Glomerular endothelial cell (primary cell): ENCODE results near the gene TNXB. TPM values are rescaled to one million over a fixed set of nuclear protein-coding genes. Genes with fewer than 3 reads are reported as not detected.

ENCODE experiments used
- DNase-seq: peaks from one replicate; pipeline ENCODE4 v3.0.0-alpha.2; 2011; ENCODE audit warnings: low read depth, low spot score; ENCODE audit errors: extremely low read depth
- total RNA-seq: library from RNA; depleted of rRNA; stranded (reverse); fragments of >200 nt; gene quantifications from 2 replicates; pipeline ENCODE4 v1.2.3, GENCODE V29; 2015

Gene TNXB, protein sequence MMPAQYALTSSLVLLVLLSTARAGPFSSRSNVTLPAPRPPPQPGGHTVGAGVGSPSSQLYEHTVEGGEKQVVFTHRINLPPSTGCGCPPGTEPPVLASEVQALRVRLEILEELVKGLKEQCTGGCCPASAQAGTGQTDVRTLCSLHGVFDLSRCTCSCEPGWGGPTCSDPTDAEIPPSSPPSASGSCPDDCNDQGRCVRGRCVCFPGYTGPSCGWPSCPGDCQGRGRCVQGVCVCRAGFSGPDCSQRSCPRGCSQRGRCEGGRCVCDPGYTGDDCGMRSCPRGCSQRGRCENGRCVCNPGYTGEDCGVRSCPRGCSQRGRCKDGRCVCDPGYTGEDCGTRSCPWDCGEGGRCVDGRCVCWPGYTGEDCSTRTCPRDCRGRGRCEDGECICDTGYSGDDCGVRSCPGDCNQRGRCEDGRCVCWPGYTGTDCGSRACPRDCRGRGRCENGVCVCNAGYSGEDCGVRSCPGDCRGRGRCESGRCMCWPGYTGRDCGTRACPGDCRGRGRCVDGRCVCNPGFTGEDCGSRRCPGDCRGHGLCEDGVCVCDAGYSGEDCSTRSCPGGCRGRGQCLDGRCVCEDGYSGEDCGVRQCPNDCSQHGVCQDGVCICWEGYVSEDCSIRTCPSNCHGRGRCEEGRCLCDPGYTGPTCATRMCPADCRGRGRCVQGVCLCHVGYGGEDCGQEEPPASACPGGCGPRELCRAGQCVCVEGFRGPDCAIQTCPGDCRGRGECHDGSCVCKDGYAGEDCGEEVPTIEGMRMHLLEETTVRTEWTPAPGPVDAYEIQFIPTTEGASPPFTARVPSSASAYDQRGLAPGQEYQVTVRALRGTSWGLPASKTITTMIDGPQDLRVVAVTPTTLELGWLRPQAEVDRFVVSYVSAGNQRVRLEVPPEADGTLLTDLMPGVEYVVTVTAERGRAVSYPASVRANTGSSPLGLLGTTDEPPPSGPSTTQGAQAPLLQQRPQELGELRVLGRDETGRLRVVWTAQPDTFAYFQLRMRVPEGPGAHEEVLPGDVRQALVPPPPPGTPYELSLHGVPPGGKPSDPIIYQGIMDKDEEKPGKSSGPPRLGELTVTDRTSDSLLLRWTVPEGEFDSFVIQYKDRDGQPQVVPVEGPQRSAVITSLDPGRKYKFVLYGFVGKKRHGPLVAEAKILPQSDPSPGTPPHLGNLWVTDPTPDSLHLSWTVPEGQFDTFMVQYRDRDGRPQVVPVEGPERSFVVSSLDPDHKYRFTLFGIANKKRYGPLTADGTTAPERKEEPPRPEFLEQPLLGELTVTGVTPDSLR (N-terminal part only)
- total RNA-seq = 1.5 and 1.7 TPM in 2 replicates

DNA sequence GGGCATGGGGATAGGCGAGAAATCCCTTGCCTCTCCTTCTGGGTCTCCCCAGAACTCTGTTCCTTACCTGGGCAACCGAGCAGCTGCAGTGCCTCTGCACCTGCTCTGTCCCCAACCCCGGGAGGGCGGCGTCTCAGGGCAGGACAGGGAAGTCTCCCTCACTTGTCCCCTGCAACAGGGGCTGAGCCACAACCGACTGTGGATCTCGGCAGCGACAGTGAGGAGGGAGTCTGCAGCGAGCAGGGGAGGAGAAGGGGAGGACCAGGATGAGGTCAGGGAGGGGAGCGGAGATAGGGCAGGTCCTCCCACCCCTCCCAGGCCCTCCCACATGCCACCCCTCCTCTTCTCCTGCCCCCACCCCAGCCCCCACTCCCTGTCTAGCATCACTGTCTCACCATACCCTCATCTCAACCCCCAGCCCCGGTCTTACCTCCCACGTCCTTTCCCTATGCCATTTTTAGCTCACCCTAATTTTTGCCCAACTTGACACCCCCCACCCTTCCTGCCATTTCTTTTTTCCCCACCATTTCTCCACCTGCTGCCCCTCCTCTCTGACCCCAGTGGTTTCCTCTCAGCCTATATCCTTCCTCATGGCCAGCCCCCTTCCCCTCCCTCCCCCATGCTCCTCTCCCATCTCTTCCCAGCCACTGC is at the start of gene TNXB:
TNXB (minus strand) TSS at position 225 of the 651 bp plus-strand sequence. CDS start 11,140 bp downstream, outside the sequence.
- no peak for DNase-seq

- DNase-seq = no peak
Observed at GRCh38 chr6:32158052-32158451, 48.9 kb upstream of the TNXB start.

DNA sequence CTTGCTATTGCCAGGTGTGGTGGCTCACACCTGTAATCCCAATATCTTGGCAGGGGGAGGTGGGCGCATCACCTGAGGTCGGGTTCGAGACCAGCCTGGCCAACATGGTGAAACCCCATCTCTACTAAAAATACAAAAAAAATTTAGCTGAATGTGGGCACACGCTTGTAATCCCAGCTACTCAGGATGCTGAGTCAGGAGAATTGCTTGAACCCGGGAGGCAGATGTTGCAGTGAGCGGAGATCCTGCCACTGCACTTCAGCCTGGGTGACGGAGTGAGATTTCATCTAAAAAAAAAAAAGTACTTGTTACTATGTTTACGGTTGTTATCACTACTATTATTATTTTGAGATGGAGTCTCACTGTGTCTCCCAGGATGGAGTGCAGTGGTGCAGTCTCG is 47.8 kb upstream of the TNXB start:
- DNase-seq = no peak

DNA sequence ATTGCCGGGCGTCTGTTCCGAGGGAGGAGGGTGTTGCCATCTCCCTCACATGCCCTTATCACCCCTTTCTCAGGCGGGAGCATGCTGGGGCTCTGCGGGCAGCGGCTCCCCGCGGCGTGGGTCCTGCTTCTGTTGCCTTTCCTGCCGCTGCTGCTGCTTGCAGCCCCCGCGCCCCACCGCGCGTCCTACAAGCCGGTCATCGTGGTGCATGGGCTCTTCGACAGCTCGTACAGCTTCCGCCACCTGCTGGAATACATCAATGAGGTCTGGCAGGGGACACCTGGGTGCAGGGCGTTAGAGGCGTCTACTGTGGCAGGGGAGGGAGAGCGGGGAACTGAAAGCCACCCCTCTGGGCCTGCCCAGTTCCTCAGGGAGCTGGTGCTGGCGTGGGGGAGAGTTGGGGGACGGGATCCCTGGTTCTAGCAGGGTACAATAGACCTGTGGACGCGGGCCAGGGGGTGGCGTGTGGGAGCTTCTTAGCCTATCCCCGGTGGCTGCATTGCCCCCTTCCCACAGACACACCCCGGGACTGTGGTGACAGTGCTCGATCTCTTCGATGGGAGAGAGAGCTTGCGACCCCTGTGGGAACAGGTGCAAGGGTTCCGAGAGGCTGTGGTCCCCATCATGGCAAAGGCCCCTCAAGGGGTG is 45.5 kb upstream of the TNXB start:
- no peak for DNase-seq

- DNase-seq = peak; percentile 72
Observed at GRCh38 chr6:32153564-32154513, 44.7 kb upstream of the TNXB start, which contains the start of gene PPT2. Gene PPT2, plus strand, starts transcription at chr6:32154141. Its CDS starts 454 bp downstream, at chr6:32154595.

DNA sequence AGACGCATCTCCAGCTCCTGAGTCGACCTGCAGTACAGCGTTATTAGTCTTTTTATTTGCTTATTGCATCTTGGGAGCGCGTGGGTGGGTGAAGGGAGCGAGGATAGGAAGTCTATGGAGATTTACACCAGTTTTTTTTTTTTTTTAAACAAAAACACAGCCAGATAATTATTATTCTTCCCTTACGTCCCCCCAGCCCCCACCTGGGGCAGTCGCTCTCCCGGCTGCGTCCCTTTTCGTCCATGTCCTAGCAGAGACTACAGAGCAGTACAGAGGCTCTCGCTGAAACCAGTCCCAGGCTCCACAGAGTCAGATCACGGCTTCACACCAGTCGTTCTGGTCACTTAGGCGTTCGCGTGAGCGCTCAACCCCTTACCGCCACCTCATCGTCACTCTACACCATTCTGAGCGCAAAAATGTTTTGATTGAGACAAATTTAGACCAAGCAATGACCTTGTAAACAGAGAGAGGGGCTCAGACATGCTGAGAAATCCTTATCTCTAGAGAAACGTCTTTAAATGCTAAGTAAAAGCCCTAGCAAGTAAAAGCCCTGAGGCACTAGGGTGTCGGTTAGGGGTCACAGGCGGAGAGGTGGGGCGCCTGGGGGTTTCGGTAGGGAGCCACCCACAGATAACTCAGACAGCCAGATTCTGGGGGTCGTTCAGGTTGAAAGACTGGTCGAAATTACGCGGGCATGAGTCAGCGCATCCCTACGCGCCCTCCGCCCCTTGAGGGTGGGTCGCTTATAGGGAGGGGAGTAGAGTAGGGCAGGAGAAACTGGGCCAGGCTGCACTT is 43.8 kb upstream of the TNXB start:
- DNase-seq = no peak

- no peak for DNase-seq
Observed at GRCh38 chr6:32151863-32152768, 43.0 kb upstream of the TNXB start, which contains the start of gene PRRT1. Gene PRRT1, minus strand, starts transcription at chr6:32151939. Its CDS starts 112 bp downstream, at chr6:32151827.

DNA sequence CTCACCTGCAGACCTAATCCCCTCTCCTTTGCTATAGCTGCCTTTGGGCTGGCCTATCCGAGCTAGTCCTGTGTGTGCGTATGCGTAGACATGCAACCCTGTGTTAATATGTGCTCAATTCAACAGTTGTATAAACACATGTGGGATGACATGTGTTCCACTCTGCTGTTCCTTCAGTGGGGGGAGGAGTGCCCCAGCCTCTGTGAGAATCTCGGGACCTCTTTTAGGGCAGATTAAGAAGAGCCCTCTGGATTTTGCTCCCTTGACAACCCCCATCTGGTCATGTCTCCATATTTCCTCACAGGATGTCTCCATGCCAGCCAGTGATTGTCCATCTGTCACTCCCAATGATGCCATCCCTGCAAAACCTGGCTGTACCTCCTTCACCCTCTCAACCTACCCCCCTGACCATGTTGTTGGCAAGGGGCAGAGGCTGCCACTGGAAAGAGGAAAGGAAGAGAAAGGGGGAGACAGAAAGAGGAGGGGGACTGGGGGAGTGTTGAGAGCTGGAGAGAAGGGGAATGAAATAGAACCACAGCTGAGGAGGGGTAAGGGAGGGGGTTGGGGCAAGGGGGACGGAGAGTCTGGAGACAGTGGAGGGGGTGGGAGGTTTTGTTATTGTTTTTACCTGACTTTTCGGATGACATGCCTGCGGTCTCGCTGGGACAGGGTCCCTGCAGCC is 42.2 kb upstream of the TNXB start:
- no peak for DNase-seq

DNA sequence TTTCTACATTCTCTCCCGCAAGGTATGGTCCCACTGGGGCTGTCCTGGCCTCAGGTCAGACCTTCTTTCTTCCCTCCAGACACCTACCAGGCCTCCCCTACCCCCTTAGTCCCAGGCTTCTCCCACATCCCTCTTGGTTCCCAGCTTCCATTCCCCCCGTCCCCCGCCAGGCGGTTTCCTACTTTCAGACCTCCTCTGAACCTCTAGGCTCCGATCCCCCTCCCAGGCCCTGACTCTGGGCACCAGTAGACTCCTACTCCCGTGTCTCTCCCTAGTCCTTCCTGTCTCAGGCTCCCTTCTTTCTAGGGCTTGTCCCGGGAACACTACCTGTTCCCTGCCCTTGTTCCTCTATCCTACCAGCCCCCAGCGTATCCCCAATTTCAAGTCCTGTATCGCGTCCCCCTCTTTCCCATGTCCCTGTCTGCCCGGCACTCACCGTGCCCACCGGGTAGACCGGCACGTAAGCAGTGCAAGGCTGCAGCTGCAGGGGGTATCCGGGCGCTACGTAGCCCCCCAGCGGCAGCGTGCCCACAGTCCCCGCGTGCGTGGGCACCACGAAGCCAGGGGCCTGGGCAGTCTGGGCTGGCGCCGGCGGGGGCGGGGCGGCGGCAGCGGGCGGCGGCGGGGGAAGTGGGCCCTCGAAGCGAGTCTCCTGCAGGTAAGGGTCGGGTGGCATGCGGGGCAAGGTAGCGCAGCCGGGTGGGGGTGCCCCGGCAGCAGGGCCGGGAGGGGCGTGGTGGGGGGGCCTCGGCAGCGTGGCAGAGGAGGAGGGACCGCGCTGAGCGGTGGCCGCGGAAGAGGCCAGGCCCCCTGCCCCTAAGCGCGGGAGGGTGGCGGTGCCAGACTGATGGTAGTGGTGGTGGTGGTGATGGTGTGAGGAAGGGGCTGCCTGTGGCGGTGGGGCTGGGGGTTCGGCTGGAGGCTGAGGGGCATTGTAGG is 41.1 kb upstream of the TNXB start:
- DNase-seq = no peak

DNA sequence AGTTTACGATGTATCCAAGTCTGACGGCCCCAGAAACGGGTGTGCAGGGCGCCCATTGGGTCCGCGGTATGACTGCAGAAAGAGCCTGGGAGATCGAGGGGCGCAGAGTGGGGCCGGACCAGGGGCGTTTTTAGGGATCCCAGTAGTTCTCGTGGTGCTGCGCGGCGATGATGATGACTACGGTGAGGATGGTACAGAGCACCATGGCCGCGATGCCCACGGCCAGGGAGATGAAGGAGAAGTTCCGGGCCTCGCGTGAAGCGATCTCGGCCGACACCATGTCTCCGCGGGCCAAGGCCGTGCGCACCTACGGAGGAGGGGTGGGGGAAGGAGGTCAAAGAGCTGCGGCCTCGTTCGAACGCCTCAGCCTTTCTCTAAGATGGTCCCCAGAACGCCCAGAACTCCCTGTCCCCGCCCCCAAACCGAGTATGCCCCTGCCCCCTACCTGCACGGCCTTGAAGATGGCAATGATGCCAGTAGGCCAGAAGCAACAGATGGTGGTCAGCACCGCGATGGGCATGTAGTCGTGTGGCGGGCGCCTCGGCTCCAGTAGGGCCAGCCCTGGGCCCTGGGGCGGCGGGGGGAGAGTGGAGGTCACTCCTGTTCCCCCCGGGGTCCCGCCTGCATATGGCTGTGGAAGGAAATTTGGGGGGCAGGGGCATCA is 40.1 kb upstream of the TNXB start:
- DNase-seq = no peak

DNA sequence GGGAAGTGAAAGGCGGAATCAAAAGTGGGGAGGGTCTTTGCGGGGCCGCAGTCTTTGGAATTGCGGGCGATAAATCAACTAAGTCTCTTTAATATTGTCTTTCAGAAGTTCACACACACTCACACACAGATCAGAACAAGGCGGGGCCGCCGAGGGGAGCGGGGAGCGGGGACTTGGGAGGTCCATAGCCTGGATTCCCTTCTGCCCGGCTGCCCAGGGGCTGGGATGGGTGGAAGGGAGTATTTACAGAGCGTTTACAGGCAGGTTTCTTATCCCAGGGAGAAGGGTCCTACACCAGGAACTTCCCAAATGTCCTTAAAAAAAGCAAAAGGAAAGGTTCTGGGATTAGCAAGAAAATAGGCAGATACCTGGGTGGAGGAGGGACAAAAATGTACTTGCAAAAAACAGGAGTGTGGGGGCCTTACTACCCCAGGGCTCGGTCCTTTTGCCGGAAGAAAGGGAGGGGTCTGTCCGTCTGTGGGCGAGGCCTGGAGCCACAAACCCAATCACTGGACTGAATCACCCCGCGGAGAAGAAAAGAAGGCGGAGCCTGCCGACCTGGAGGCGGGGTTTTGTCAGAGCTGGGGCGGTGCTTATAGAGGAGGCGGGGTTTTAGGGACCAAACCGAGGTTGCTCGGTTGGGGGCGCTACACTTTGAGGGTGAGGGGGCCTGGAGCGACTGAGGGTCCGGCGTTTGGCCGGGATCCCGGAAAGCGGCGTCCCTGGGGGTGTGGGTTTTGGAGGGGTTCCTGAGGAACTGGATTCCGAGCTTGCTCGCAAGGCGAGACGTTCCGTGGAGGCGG is 39.4 kb upstream of the TNXB start:
- no peak for DNase-seq

GRCh38 chr6:32147401-32148132 is 38.4 kb upstream of the TNXB start:
- DNase-seq = no peak

GRCh38 chr6:32146687-32147086 is 37.5 kb upstream of the TNXB start:
- DNase-seq = no peak
